Measurements from ENCODE around the gene RPL19. TPM values are rescaled to one million over a fixed set of nuclear protein-coding genes. Genes with fewer than 3 reads are reported as not detected.

Gene RPL19
- total RNA-seq, 4 donors from 2014 or later: 2,008 to 3,549 (median 2,319) TPM

GRCh38 chr17:39199820-39200069, 338 bp upstream of the RPL19 start:
- peak; percentile 91 to 92 for DNase-seq
- no peaks in the 10 kb centered on the region for H3K27me3 ChIP-seq
- H3K27ac ChIP-seq: peak overlapping the region; percentile 96 to 100 (median 96)
- peaks cover 42 to 47% of the 10 kb centered on the region in 2 donors for H3K4me1 ChIP-seq
- TF ChIP-seq POLR2A (IDR thresholded peaks at IDR 0.05) (no peak), CTCF (IDR thresholded peaks at IDR 0.05) (no peak)
- H3K36me3 ChIP-seq: peaks cover 33 to 35% of the 10 kb centered on the region in 2 donors
- WGBS, 2 donors: 0 to 2% methylated on average over 10 of the region's 10 CpGs
- H3K9me3 ChIP-seq: no peaks in the 10 kb centered on the region
- intact Hi-C loops (cut with DNase I): no loop called here
- H3K4me3 ChIP-seq (replicated peaks in 1 of 3): peak overlapping the region in 2 of 3 donors; percentile 75 to 81

- no peak for TF ChIP-seq CTCF (IDR thresholded peaks at IDR 0.05)
- Histone ChIP-seq H3K4me1 (peaks cover 31 to 34% of the 10 kb centered on the region in 2 donors), H3K27me3 (no peaks in the 10 kb centered on the region), H3K4me3 (replicated peaks in 1 of 3) (peak overlapping the region; percentile 75 to 81 (median 79)), H3K27ac (peak overlapping the region; percentile 96 to 100 (median 96)), H3K9me3 (no peaks in the 10 kb centered on the region), H3K36me3 (peaks cover 38 to 41% of the 10 kb centered on the region in 2 donors)
- 38 to 49% methylated on average over 11 of the region's 11 CpGs for WGBS, 2 donors
- intact Hi-C loops (cut with DNase I): no loop called here
- no peak for DNase-seq
Measured at GRCh38 chr17:39200957-39201510, 951 bp downstream of the RPL19 start.

- H3K4me3 ChIP-seq (replicated peaks in 1 of 3): no peak overlapping the region
- TF ChIP-seq POLR2A (IDR thresholded peaks at IDR 0.05) (no peak), CTCF (IDR thresholded peaks at IDR 0.05) (no peak)
- intact Hi-C loops (cut with DNase I): no loop called here
- peaks cover 38 to 41% of the 10 kb centered on the region in 2 donors for H3K36me3 ChIP-seq
- H3K27ac ChIP-seq: no peak overlapping the region
- H3K9me3 ChIP-seq: no peaks in the 10 kb centered on the region
- WGBS, 2 donors: 88 to 93% methylated on average over 8 of the region's 8 CpGs
- DNase-seq: no peak
- no peaks in the 10 kb centered on the region for H3K27me3 ChIP-seq
- peaks cover 24 to 41% of the 10 kb centered on the region in 2 donors for H3K4me1 ChIP-seq
Measured at GRCh38 chr17:39204245-39204644, 4.2 kb downstream of the RPL19 start.

GRCh38 chr17:39205112-39205526, 5.0 kb downstream of the RPL19 start:
- no peak overlapping the region for H3K27ac ChIP-seq
- H3K27me3 ChIP-seq: no peaks in the 10 kb centered on the region
- intact Hi-C loops (cut with DNase I): loop anchor here (5.0 kb wide), 1 partner anchor 37 kb away; no protein-coding TSS in a partner anchor
- H3K9me3 ChIP-seq: no peaks in the 10 kb centered on the region
- 87 to 89% methylated on average over 3 of the region's 3 CpGs for WGBS, 2 donors
- H3K4me1 ChIP-seq: peaks cover 28 to 46% of the 10 kb centered on the region in 2 donors
- TF ChIP-seq CTCF (IDR thresholded peaks at IDR 0.05) (no peak), POLR2A (IDR thresholded peaks at IDR 0.05) (no peak)
- DNase-seq: no peak
- no peak overlapping the region for H3K4me3 ChIP-seq (replicated peaks in 1 of 3)
- peaks cover 38 to 41% of the 10 kb centered on the region in 2 donors for H3K36me3 ChIP-seq

- WGBS, 2 donors: 42 to 48% methylated on average over 5 to 6 of the region's 7 CpGs
- Histone ChIP-seq H3K36me3 (peaks cover 21% of the 10 kb centered on the region in 2 donors), H3K4me3 (replicated peaks in 1 of 3) (no peak overlapping the region), H3K27ac (peak overlapping the region in 1 of 3 donors; percentile 58), H3K27me3 (no peaks in the 10 kb centered on the region), H3K9me3 (no peaks in the 10 kb centered on the region), H3K4me1 (peaks cover 29 to 49% of the 10 kb centered on the region in 2 donors)
- TF ChIP-seq POLR2A (IDR thresholded peaks at IDR 0.05): no peak
- TF ChIP-seq CTCF (IDR thresholded peaks at IDR 0.05): no peak
- DNase-seq: peak; percentile 36 to 41
- intact Hi-C loops (cut with DNase I): loop anchor here (5.0 kb wide), 1 partner anchor 34 kb away; no protein-coding TSS in a partner anchor
Measured at GRCh38 chr17:39208136-39208535, 8.1 kb downstream of the RPL19 start.
